Body of pancreas (tissue), 4 donors: ENCODE measurements around the gene HOXB2. TPM values are rescaled to one million over a fixed set of nuclear protein-coding genes. Genes with fewer than 3 reads are reported as not detected.

Experiments
- ATAC-seq: fragments of 150-250 bp; one replicate; pipeline ENCODE4 v1.9.1; 2016
- DNase-seq, 4 donors: peaks; one replicate each; pipeline ENCODE4 v3.0.0-alpha.2; 2019
- H3K27ac ChIP-seq, 4 donors: fragments of 200-600 bp; sonication (generic); 1 replicate in 3 of 4; 2 replicates in 1 of 4; pipeline versions ENCODE4 v1.5.1 to v1.6.1; 2016 to 2019; ENCODE audit warnings: mild to moderate bottlenecking in 1 of 4, mixed read lengths in 1 of 4, moderate library complexity in 1 of 4
- H3K27me3 ChIP-seq, 2 donors: fragments of 200-600 bp; sonication (generic); one replicate each; pipeline ENCODE4 v1.6.0; 2016; ENCODE audit warnings: mild to moderate bottlenecking in 1 of 2
- H3K36me3 ChIP-seq, 2 donors: fragments of 200-600 bp; sonication (generic); replicated peaks in 1 of 2; 2 replicates each; pipeline ENCODE4 v1.5.1; 2016; ENCODE audit warnings: low read depth in 2 of 2; ENCODE audit not compliant: insufficient read depth in 1 of 2
- H3K4me1 ChIP-seq: fragments of 200-600 bp; sonication (generic); one replicate; pipeline ENCODE4 v1.6.0; 2016
- H3K4me3 ChIP-seq, 2 donors: fragments of 200-600 bp; sonication (generic); 1 replicate in 1 of 2; 2 replicates in 1 of 2; pipeline ENCODE4 v1.5.1; 2016 to 2019
- H3K9me3 ChIP-seq, 3 donors: fragments of 200-600 bp; sonication (generic); 1 replicate in 2 of 3; 2 replicates in 1 of 3; pipeline ENCODE4 v1.5.1; 2016
- CTCF ChIP-seq, 7 experiments: fragments of 450-650 bp in 4 of 7; fragments of 200-600 bp in 3 of 7; sonication (generic) in 3 of 7; IDR thresholded peaks; one replicate each; pipeline ENCODE4 v1.5.1; 2016 to 2019; ENCODE audit warnings: antibody characterized with exemption in 7 of 7
- POLR2A ChIP-seq, 3 donors: fragments of 450-650 bp; IDR thresholded peaks; one replicate each; pipeline ENCODE4 v1.6.1; 2016; ENCODE audit warnings: antibody characterized with exemption in 3 of 3, mild to moderate bottlenecking in 2 of 3
- WGBS, 2 donors: methylation state at CpG; one replicate each; pipeline ENCODE4 v1.1.5; 2017; 5-methylcytosine and 5-hydroxymethylcytosine counted together
- intact Hi-C: fragments of 100-400 bp; cut with DNase I; formaldehyde crosslinking; loops from one replicate; pipeline ENCODE4 v1.15.1; 2023
- total RNA-seq, 2 donors: library from RNA; depleted of rRNA; stranded (reverse); fragments of >200 nt; gene quantifications; one replicate each; pipeline ENCODE4 v1.1.0, GENCODE V29; 2016

Gene HOXB2
- total RNA-seq, 2 donors from 2014 or later: 13.7 to 32.3 TPM

GRCh38 chr17:48532261-48532660 lies 12.6 kb downstream of the HOXB2 start:
- H3K27me3 ChIP-seq: peaks cover 0 to 5% of the 10 kb centered on the region in 2 donors
- no peak overlapping the region for H3K4me3 ChIP-seq
- H3K27ac ChIP-seq: no peak overlapping the region
- WGBS, 2 donors: 52 to 60% methylated on average over 7 to 8 of the region's 8 CpGs
- ATAC-seq: no peak
- no peaks in the 10 kb centered on the region for H3K36me3 ChIP-seq
- DNase-seq: no peak
- TF ChIP-seq POLR2A (IDR thresholded peaks at IDR 0.05): no peak
- intact Hi-C loops: no loop called here
- peaks cover 3% of the 10 kb centered on the region for H3K4me1 ChIP-seq
- H3K9me3 ChIP-seq: no peaks in the 10 kb centered on the region

- no peak for TF ChIP-seq CTCF (IDR thresholded peaks at IDR 0.05)
- no peak within 1 kb of the TSS for H3K27ac ChIP-seq
- no peaks in the 10 kb centered on the region for H3K9me3 ChIP-seq
- H3K4me1 ChIP-seq: peaks cover 5% of the 10 kb centered on the region
- no peak for DNase-seq
- peaks cover 0 to 12% of the 10 kb centered on the region in 2 donors for H3K27me3 ChIP-seq
- intact Hi-C loops: no loop called here
- 54 to 58% methylated on average over 6 to 15 of the region's 15 CpGs for WGBS, 2 donors
- no peak for ATAC-seq
- no peaks in the 10 kb centered on the region for H3K36me3 ChIP-seq
- no peak within 1 kb of the TSS for H3K4me3 ChIP-seq
Measured at GRCh38 chr17:48530887-48531272, 14.0 kb downstream of the HOXB2 start, which contains the start of gene HOXB1. Gene HOXB1, minus strand, starts transcription at chr17:48531011. Its CDS starts 107 bp downstream, at chr17:48530904.

- WGBS, 2 donors: 44 to 45% methylated on average over 10 to 37 of the region's 37 CpGs
- no peaks in the 10 kb centered on the region for H3K9me3 ChIP-seq
- H3K4me3 ChIP-seq: no peak overlapping the region
- ATAC-seq: no peak
- H3K27ac ChIP-seq: no peak overlapping the region
- TF ChIP-seq CTCF (IDR thresholded peaks at IDR 0.05) (no peak), POLR2A (IDR thresholded peaks at IDR 0.05) (no peak)
- DNase-seq: no peak
- peaks cover 5% of the 10 kb centered on the region for H3K4me1 ChIP-seq
- H3K36me3 ChIP-seq: no peaks in the 10 kb centered on the region
- intact Hi-C loops: no loop called here
- H3K27me3 ChIP-seq: peaks cover 0 to 12% of the 10 kb centered on the region in 2 donors
Measured at GRCh38 chr17:48530208-48530886, 14.6 kb downstream of the HOXB2 start.

GRCh38 chr17:48529683-48530009 lies 15.3 kb downstream of the HOXB2 start:
- 78 to 87% methylated on average over 10 to 11 of the region's 11 CpGs for WGBS, 2 donors
- H3K4me3 ChIP-seq: no peak overlapping the region
- ATAC-seq: no peak
- DNase-seq: no peak
- H3K9me3 ChIP-seq: no peaks in the 10 kb centered on the region
- peaks cover 5% of the 10 kb centered on the region for H3K4me1 ChIP-seq
- H3K36me3 ChIP-seq: no peaks in the 10 kb centered on the region
- no peak overlapping the region for H3K27ac ChIP-seq
- intact Hi-C loops: no loop called here
- TF ChIP-seq CTCF (IDR thresholded peaks at IDR 0.05) (no peak), POLR2A (IDR thresholded peaks at IDR 0.05) (no peak)
- peaks cover 0 to 12% of the 10 kb centered on the region in 2 donors for H3K27me3 ChIP-seq

- TF ChIP-seq CTCF (IDR thresholded peaks at IDR 0.05) (no peak), POLR2A (IDR thresholded peaks at IDR 0.05) (no peak)
- DNase-seq (no peak), ATAC-seq (no peak)
- Histone ChIP-seq H3K9me3 (no peaks in the 10 kb centered on the region), H3K27me3 (peaks cover 0 to 12% of the 10 kb centered on the region in 2 donors), H3K4me1 (peaks cover 5% of the 10 kb centered on the region), H3K27ac (no peak overlapping the region), H3K36me3 (no peaks in the 10 kb centered on the region), H3K4me3 (no peak overlapping the region)
- WGBS, 2 donors: 85 to 92% methylated on average over 7 to 11 of the region's 11 CpGs
- intact Hi-C loops: no loop called here
Measured at GRCh38 chr17:48528936-48529682, 15.8 kb downstream of the HOXB2 start.
